ENCODE results near the gene NXPH2.

DNA sequence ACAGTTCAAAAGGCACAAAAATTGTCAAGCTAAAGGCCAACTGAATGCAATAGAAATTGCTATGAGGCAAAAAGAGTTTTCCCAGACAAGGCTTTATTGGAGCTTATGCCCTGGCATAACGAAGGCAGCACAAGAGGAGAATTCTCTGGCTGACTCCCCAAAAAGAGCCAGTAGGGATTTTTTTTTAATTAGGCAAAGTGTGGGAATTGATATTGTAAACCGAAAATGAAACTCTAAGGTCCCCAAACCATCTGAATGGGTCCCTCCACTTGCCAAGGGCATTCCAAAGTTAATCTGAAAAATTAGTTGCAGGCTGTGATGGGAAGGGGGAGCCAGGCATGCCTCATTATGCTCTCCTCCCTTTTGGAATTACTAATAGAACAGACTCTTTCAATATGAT is 159.8 kb downstream of the NXPH2 start:
- TF ChIP-seq RAD21 (IDR thresholded peaks at IDR 0.05; ENCODE audit: low read length): no peak
- no peak for TF ChIP-seq NFIC (IDR thresholded peaks at IDR 0.05; ENCODE audit: borderline replicate concordance)
- TF ChIP-seq RFX5 (IDR thresholded peaks at IDR 0.05; ENCODE audit: low read length): no peak
